Endothelial cell of umbilical vein (primary cell): Measurements from ENCODE around the gene RBM26. TPM values are rescaled to one million over a fixed set of nuclear protein-coding genes. Genes with fewer than 3 reads are reported as not detected.

Experiments
- BruUV-seq: library from RNA; stranded (reverse); fragments of 400-500 nt; replicated peaks from 2 replicates; lab custom pipeline; 2021; lab: Mats Ljungman, UMichigan
- CTCF ChIA-PET: fragments of 300-600, 350-600 bp; sonication (Branson Sonifier 250); formaldehyde crosslinking; loops from one replicate; lab custom pipeline; 2021; ENCODE audit warnings: antibody characterized with exemption, inconsistent platforms; lab: Charles Lee
- POLR2A ChIA-PET: fragments of 300-600, 350-600 bp; sonication (Branson Sonifier 250); formaldehyde crosslinking; loops from one replicate; lab custom pipeline; 2021; ENCODE audit warnings: antibody characterized with exemption, inconsistent platforms; lab: Charles Lee
- DNase-seq: peaks from one replicate; pipeline ENCODE4 v3.0.0-alpha.2; 2011; ENCODE audit warnings: low read depth, low spot score
- FAIRE-seq: peaks from 2 replicates; lab custom pipeline; 2011; peaks lifted over from hg19 to GRCh38; lab: Jason Lieb, UNC
- H2AFZ ChIP-seq: 2 replicates; pipeline ENCODE4 v1.6.0; 2012; ENCODE audit warnings: low read depth, low read length, control low read depth, inconsistent platforms
- H3K27ac ChIP-seq: 2 replicates; pipeline ENCODE4 v1.5.1; 2011; ENCODE audit warnings: low read depth, mild to moderate bottlenecking, control low read depth, low read length, moderate library complexity; ENCODE audit not compliant: insufficient read depth
- H3K27me3 ChIP-seq, 2 experiments: 2 replicates each; pipeline versions ENCODE4 v1.6.0 to v1.6.1; 2011; ENCODE audit warnings: low read length in 2 of 2, mixed read lengths in 1 of 2; ENCODE audit not compliant: control insufficient read depth in 2 of 2, insufficient read depth in 2 of 2
- H3K36me3 ChIP-seq, 2 experiments: 2 replicates in 1 of 2; 3 replicates in 1 of 2; pipeline ENCODE4 v1.5.1; 2011; ENCODE audit warnings: low read length in 2 of 2, mild to moderate bottlenecking in 1 of 2, moderate library complexity in 1 of 2; ENCODE audit not compliant: control insufficient read depth in 2 of 2, insufficient read depth in 2 of 2; ENCODE audit errors: extremely low read depth in 1 of 2
- H3K4me1 ChIP-seq: 3 replicates; pipeline ENCODE4 v1.5.1; 2011; ENCODE audit warnings: mild to moderate bottlenecking, low read length; ENCODE audit not compliant: control insufficient read depth, insufficient read depth; ENCODE audit errors: extremely low read depth
- H3K4me2 ChIP-seq: 2 replicates; pipeline ENCODE4 v1.6.1; 2011; ENCODE audit warnings: low read length, control low read depth, mixed read lengths; ENCODE audit not compliant: insufficient read depth
- H3K4me3 ChIP-seq, 3 experiments: fragments of 200-600 bp in 1 of 3; sonication (generic), shearing (Covaris generic) in 1 of 3; replicated peaks in 1 of 3; 2 replicates each; pipeline ENCODE4 v1.5.1; 2011 to 2016; ENCODE audit warnings: control low read depth in 3 of 3, low read length in 3 of 3, mild to moderate bottlenecking in 2 of 3, inconsistent platforms in 1 of 3, low read depth in 1 of 3, moderate library complexity in 1 of 3; ENCODE audit not compliant: insufficient read depth in 1 of 3
- H3K79me2 ChIP-seq: 2 replicates; pipeline ENCODE4 v1.6.0; 2012; ENCODE audit warnings: low read length, inconsistent platforms; ENCODE audit not compliant: control insufficient read depth, insufficient read depth
- H3K9ac ChIP-seq: replicated peaks from 2 replicates; pipeline ENCODE3; 2011; ENCODE audit warnings: low read length, control low read depth; ENCODE audit not compliant: insufficient read depth; ENCODE audit errors: extremely low read depth
- H3K9me1 ChIP-seq: replicated peaks from 3 replicates; pipeline ENCODE4 v1.6.0; 2011; ENCODE audit warnings: mild to moderate bottlenecking, low read length; ENCODE audit not compliant: control insufficient read depth, insufficient read depth; ENCODE audit errors: extremely low read depth
- H3K9me3 ChIP-seq: replicated peaks from 2 replicates; pipeline ENCODE4 v1.5.1; 2012; ENCODE audit warnings: low read length, inconsistent platforms; ENCODE audit not compliant: control insufficient read depth, insufficient read depth
- H4K20me1 ChIP-seq: replicated peaks from 2 replicates; pipeline ENCODE3; 2011; ENCODE audit warnings: mild to moderate bottlenecking, low read length; ENCODE audit not compliant: control insufficient read depth, insufficient read depth; ENCODE audit errors: extremely low read depth
- EZH2 ChIP-seq: IDR thresholded peaks from 2 replicates; pipeline ENCODE4 v1.6.1; 2012; ENCODE audit warnings: borderline replicate concordance, low read depth, mild to moderate bottlenecking, moderate library complexity, low read length, inconsistent platforms; ENCODE audit not compliant: severe bottlenecking
- FOS ChIP-seq: IDR thresholded peaks from 2 replicates; pipeline ENCODE4 v1.6.1; 2011; ENCODE audit warnings: mild to moderate bottlenecking, low read length, moderate library complexity, borderline replicate concordance; ENCODE audit not compliant: insufficient read depth
- GATA2 ChIP-seq: IDR thresholded peaks from 2 replicates; pipeline ENCODE4 v1.7.0; 2011; ENCODE audit warnings: low read depth, mild to moderate bottlenecking, moderate library complexity, mixed read lengths, low read length; ENCODE audit not compliant: insufficient read length, insufficient read depth
- POLR2A ChIP-seq: IDR thresholded peaks from 2 replicates; pipeline ENCODE4 v1.6.1; 2012; ENCODE audit warnings: low read depth, mild to moderate bottlenecking, control low read depth, low read length
- dilution Hi-C: fragments of 300-500 bp; cut with MboI; formaldehyde crosslinking; loops from one replicate; pipeline ENCODE4 v1.15.0; 2019; ENCODE audit warnings: low sequenced_read_pairs; ENCODE audit not compliant: extremely low pct_ligation_motif_present
- intact Hi-C: fragments of 100-400 bp; cut with micrococcal nuclease; formaldehyde crosslinking; loops from one replicate; pipeline ENCODE4 v1.10.0; 2022
- polyA plus RNA-seq, 4 experiments: library from polyadenylated mRNA; depleted of rRNA in 3 of 4; stranded (reverse) in 3 of 4; unstranded in 1 of 4; fragments of >200 nt; gene quantifications; 2 replicates each; pipeline versions ENCODE4 v1.2.1 to v1.2.3, GENCODE V29; 2011 to 2012; ENCODE audit warnings: missing spikeins in 1 of 4
- total RNA-seq: library from RNA; stranded (reverse); gene quantifications from 2 replicates; pipeline ENCODE4 v1.2.3, GENCODE V29; 2021

RBM26 gene
- total and polyA plus RNA-seq, 2 donors (not counting 3 experiments of a cell fraction or from before 2014, with no cell fraction given), result 14.8 to 54.3 TPM

- no TSS peak for BruUV-seq
- Histone ChIP-seq H3K4me3 (no peak overlapping the region), H3K4me1 (no peaks in the 10 kb centered on the region), H3K27ac (no peak overlapping the region), H3K9ac (no peak overlapping the region), H3K36me3 (no peaks in the 10 kb centered on the region), H3K9me1 (no peaks in the 10 kb centered on the region), H3K4me2 (no peak overlapping the region), H3K9me3 (no peaks in the 10 kb centered on the region), H4K20me1 (no peaks in the 10 kb centered on the region), H2AFZ (no peak overlapping the region), H3K79me2 (no peaks in the 10 kb centered on the region), H3K27me3 (no peaks in the 10 kb centered on the region)
- TF ChIP-seq GATA2 (no peak), FOS (peak; percentile 49)
- ChIA-PET POLR2A (no interaction called here), CTCF (interaction anchor here (0.7 to 1.0 kb wide), 2 partner anchors 123 to 124 kb away, joined by 3 to 6 read pairs; no protein-coding TSS in a partner anchor)
- no peak for DNase-seq
- FAIRE-seq, result no peak
- intact Hi-C loops, result no loop called here
- dilution Hi-C loops, result no loop called here
These were observed 11.7 kb upstream of the RBM26 start for GRCh38 chr13:79417741-79418140.

GRCh38 chr13:79413521-79413920 is 7.5 kb upstream of the RBM26 start:
- no peak overlapping the region for H3K4me2 ChIP-seq
- intact Hi-C loops (no loop called here), dilution Hi-C loops (no loop called here)
- H3K36me3 ChIP-seq, result no peaks in the 10 kb centered on the region
- no peaks in the 10 kb centered on the region for H3K79me2 ChIP-seq
- no TSS peak for BruUV-seq
- no peak overlapping the region for H3K9ac ChIP-seq
- H3K27me3 ChIP-seq, result no peaks in the 10 kb centered on the region
- H3K9me1 ChIP-seq, result no peaks in the 10 kb centered on the region
- FAIRE-seq (no peak), DNase-seq (no peak)
- H3K9me3 ChIP-seq, result no peaks in the 10 kb centered on the region
- TF ChIP-seq FOS (no peak), EZH2 (no peak), POLR2A (no peak)
- POLR2A ChIA-PET, result no interaction called here
- H3K4me3 ChIP-seq, result no peak overlapping the region
- H3K4me1 ChIP-seq, result no peaks in the 10 kb centered on the region
- no peak overlapping the region for H3K27ac ChIP-seq
- no peaks in the 10 kb centered on the region for H4K20me1 ChIP-seq
- CTCF ChIA-PET, result interaction anchor here (0.8 to 1.5 kb wide), 2 partner anchors 11 to 128 kb away, joined by 7 to 8 read pairs; no protein-coding TSS in a partner anchor
- H2AFZ ChIP-seq, result no peak overlapping the region
